Stimulated activated CD8-positive, alpha-beta memory T cell treated with anti-CD3 and anti-CD28 coated beads, Interleukin-4, amount 100 ng/mL, for 4 hours (primary cell): ENCODE measurements around the gene ZAP70.

Source experiments
- DNase-seq, 2 donors: peaks; one replicate each; pipeline ENCODE4 v3.0.0-alpha.2; 2020; ENCODE audit warnings: low read depth in 2 of 2, low spot score in 1 of 2

ZAP70 gene

GRCh38 chr2:97775074-97775473 is 61.7 kb downstream of the ZAP70 start:
- no peak for DNase-seq

- no peak for DNase-seq
Measured at GRCh38 chr2:97779141-97779540, 65.8 kb downstream of the ZAP70 start.

GRCh38 chr2:97781981-97782380 is 68.6 kb downstream of the ZAP70 start:
- no peak for DNase-seq

GRCh38 chr2:97784953-97785352 is 71.6 kb downstream of the ZAP70 start:
- DNase-seq = no peak

GRCh38 chr2:97785818-97786217 is 72.4 kb downstream of the ZAP70 start:
- no peak for DNase-seq

GRCh38 chr2:97788986-97789644 is 75.7 kb downstream of the ZAP70 start:
- no peak for DNase-seq
